HG02870 (cell line): ENCODE measurements around the gene FABP1.

Source experiments
- ATAC-seq: cut with Tn5 transposase; IDR thresholded peaks from one replicate; pipeline ENCODE4 v1.9.1; 2021; ENCODE audit warnings: mild to moderate bottlenecking, moderate library complexity; ENCODE audit not compliant: unreplicated experiment

Gene FABP1

DNA sequence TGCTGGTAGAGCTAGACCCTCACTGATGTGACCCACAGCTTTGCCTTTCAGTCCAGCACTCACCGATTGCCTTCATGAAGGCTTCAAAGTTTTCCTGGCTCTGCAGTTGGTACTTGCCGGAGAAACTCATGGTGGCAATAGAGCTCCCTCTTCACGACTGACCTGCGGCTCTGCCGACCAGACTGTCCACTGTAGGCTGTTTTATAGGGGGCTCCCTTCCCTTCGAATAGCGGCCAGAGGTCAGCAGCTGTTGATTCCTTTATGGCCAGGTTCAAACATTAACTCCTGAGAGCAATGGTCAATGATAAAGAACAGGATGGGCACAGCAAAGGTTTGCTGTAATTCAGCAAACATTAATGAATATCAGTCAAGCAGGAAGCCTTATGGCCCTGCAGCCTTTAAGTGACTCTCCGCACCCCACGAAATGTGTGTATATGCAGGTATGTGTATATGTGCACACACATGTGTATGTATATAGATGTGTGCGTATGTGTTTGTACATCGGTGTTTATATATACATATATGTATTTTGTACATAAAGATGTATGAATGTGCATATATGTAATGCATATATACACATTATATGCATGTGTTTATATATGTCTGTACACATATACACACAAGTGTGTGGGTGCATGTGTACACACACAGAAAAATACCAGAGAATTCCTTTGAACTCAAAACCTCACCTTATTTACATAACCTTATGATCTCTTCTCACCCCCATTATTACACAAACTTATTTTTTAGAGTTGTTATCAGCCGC lies at the start of gene FABP1:
Gene FABP1 (minus strand): TSS at position 175 of the 766 bp plus-strand sequence. CDS start 45 bp downstream, at position 130.
- no peak for ATAC-seq

DNA sequence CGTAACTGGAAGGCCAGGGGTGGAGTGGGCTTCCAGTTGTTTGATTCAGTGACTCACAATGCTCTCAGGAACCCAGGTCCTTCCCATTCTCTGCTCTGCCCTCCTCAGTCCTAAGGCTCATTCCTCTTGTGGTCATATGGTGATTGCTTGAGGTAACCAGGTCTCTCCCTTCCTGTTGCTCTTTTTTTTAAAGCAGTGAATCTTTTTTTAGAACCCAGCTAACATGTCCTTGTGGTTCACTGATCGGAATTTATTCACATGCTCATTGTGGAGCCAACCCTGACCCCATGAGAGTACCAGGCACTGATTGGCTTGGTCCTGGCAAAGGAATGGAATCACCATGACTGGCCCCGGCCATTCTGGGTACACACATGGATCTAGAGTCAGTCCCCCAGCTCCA lies 49.7 kb upstream of the FABP1 start:
- no peak for ATAC-seq

DNA sequence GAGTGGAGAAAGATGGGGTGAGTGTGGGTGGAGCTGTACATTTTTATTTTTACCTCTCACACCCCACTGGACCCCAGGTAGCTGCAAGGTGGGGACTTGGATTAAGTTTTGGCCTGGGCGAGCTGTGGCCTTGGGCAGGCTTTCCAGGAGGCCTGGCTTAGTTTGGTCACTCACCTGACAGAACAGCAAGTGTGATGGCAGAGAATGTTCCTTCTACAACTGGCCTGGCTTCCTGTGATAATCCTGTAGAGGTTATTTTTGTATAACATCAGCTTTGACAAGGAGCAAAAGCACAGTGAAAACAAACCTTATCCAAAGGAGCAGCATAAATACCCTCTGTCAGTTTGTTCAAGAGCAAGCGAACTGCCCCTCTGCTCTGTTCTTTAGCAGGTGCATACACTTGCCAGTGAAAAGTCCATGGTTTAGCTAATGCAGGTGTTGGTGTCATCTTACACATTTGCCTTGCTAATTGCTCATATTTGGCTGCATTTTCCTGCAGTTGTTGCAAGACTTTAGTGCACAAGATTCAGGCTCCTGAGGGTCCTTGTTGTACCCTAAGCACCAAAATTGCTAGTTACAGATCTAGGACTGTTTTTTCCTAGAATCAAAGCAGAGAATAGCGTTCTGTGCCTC lies 48.6 kb upstream of the FABP1 start:
- no peak for ATAC-seq

- no peak for ATAC-seq
These were observed 45.0 kb upstream of the FABP1 start for GRCh38 chr2:88172882-88173281.

- ATAC-seq, result no peak
These were observed 44.1 kb upstream of the FABP1 start for GRCh38 chr2:88171966-88172365.

GRCh38 chr2:88170472-88170892 lies 42.6 kb upstream of the FABP1 start:
- no peak for ATAC-seq

DNA sequence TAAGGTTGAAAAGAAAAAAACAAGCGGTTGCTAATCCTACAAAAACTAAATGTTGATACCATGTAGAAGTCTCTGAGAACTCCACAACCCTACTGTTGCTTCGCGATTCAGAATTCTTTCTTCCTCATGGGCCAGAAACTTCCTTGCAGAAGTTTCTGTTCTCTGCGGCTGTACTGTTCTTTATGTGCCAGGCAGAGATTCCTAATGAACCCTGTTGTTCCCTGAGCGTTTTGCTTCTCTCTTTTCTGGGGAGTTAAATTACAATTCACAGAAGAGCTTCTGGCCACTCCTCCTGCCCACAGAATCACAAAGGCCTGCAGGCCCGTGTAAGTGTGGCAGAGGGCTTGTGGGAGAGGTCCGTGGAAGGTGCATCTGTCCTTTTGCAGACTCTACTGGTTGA lies 40.5 kb upstream of the FABP1 start:
- ATAC-seq, result no peak

DNA sequence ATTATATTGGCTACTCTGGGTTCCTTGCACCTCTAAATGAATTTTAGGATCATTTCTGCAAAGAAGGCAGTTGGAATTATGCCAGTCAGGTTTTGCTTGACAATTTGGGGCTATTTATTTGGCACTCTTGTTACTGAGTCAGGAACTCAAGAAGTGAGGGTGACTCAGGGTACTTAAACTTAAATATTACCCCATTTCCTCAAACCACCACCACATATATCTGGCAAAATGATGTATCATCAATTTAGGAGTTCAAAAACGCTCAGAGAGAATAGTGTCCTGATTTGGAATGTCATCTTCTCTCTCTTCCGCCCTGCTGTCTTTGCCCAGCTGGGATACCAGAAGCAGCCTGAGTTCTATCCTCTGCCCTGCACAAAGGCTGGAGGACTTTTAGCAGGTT lies 39.9 kb upstream of the FABP1 start:
- ATAC-seq, result no peak

DNA sequence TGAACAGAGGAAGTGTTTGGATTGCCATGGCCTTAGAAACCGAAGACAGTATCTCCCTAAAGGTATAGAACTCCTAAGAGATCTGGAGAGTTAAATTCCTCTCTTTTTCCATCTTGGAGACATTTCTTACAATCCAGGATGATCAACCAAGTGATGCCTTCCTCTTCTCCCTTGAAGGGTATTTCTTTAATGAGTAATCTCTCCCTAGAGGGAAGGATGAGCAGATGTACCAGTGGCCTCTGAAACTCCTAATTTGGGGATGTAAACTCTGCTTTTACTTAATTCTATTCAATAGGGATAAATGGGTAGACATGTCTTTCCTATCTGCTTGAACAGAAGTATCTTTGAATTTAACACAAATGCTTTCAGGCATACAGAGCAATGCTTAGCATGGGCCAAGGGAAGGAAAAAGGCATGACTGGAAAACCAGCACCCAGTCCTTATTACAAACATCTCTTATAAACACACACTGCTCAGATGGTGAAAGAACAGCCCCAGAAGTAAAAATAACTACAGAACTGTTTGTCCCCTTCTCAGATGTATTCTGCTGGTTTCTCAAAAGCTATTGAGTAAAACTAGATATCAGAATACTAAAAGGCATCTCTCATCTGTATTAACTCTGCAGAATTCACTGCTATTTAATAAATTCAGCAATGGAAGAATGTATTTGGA lies 37.6 kb upstream of the FABP1 start:
- ATAC-seq, result no peak

- no peak for ATAC-seq
These were observed 33.8 kb upstream of the FABP1 start for GRCh38 chr2:88161446-88162244.

DNA sequence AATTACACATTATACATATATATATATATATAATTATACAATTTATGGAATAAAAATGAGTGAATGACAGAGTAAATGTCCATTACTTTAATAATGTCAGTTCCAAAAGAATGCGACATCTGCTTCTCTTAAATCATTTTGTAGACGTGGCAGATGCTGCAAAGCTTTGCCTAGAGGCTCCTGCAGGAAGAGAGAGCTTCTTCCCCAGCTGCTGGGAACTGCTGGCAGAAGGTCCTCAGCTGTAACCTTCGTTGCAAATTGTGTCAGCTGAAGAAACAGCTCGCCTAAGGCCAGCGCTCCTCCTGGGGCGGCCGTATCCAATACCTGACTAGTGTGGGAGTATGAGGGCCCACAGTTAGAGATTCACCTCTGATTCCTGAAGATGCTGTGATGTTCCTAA lies 32.7 kb upstream of the FABP1 start:
- no peak for ATAC-seq

DNA sequence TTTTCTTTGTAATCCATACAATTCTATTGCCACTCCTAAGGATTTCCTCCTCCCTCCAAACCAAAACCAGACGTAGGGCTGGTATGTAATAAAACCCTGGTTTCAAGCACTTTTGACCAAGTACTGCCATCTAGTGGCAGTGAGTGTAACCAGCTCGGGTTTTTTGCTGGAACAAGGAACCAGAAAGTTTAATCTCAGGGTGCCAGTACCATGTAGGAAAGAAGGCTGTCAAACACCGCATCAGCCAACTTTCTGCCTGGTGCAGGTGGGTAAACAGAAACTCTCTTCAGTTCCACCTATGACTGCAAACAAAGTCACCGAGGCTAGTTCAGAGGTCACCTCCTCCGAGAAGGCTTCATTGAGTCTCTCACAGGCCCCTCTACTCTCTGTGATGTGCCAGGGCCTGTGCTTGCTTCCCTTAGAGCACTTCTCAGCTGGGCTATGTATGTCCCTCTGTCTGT lies 32.1 kb upstream of the FABP1 start:
- ATAC-seq, result peak; percentile 58

- no peak for ATAC-seq
These were observed 31.6 kb upstream of the FABP1 start for GRCh38 chr2:88159481-88159880.

DNA sequence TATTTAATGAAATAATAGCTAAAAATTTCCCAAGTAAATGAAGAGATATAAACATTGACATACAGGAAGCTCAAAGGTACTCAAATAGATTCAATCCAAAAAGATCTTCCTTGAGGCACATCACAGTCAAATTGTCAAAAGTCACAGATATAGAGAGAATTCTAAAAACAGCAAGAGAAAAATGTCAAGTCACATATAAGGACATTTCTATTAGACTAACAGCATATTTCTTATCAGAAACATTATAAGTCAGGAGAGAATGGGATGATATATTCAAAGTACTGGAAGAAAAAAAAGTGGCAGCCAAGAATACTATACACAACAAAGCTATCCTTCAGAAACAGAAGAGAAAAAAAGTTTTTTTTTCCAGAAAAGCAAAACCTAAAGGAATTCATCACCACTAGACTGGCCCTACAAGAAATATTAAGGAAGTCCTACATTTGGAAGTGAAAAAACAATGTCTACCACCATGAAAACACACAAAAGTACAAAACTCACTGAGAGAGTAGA lies 21.1 kb upstream of the FABP1 start:
- ATAC-seq, result no peak

GRCh38 chr2:88147145-88147544 lies 19.3 kb upstream of the FABP1 start:
- no peak for ATAC-seq

- no peak for ATAC-seq
These were observed 18.7 kb upstream of the FABP1 start for GRCh38 chr2:88146590-88146989.

GRCh38 chr2:88144914-88145497 lies 17.1 kb upstream of the FABP1 start:
- ATAC-seq, result no peak

- ATAC-seq, result no peak
These were observed 16.4 kb upstream of the FABP1 start for GRCh38 chr2:88144271-88144670.

- no peak for ATAC-seq
These were observed 14.1 kb upstream of the FABP1 start for GRCh38 chr2:88141952-88142351.

DNA sequence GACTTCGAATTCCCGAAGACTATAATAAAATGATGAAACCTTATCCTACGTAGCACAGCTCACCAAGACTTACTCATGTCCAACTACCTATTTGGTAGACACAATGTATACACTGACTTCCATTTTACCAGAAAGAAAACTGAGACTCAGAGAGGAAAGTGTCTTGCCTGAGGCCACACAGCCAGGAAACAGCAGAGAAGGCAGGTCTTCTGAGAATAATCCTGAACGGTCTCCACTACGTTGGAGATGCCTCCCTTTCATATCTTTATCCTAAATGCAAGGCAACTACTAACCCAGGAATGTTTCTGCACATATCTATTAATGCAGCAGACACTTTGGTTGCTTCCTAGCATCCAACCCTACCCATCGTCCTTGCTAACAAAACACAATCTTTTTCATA lies 11.9 kb upstream of the FABP1 start:
- no peak for ATAC-seq
